GM12878 (cell line): Measurements from ENCODE around the gene CDCA5. TPM values are rescaled to one million over a fixed set of nuclear protein-coding genes. Genes with fewer than 3 reads are reported as not detected.

ENCODE experiments used
- ATAC-seq: fragments of 200-7000 bp; cut with Tn5 transposase; 3 replicates; pipeline ENCODE4 v1.9.1; 2020; ENCODE audit warnings: mild to moderate bottlenecking, moderate library complexity
- BruUV-seq: library from RNA; stranded (reverse); fragments of 400-500 nt; replicated peaks from 2 replicates; lab custom pipeline; 2021; lab: Mats Ljungman, UMichigan
- CTCF ChIA-PET: fragments of 300-600 bp; sonication (Branson Sonifier 250); formaldehyde crosslinking; extraction: SDS; loops from one replicate; lab custom pipeline; 2021; ENCODE audit warnings: inconsistent platforms; lab: Yijun Ruan, JAX
- POLR2A ChIA-PET: fragments of 350-600 bp; formaldehyde crosslinking; extraction: SDS; loops from one replicate; lab custom pipeline; 2021; ENCODE audit warnings: inconsistent platforms; lab: Charles Lee
- RAD21 ChIA-PET: fragments of 300-600 bp; sonication (Branson Sonifier 250); formaldehyde crosslinking; loops from one replicate; lab custom pipeline; 2023; ENCODE audit warnings: antibody characterized with exemption; ENCODE audit not compliant: unreplicated experiment; lab: Charles Lee
- SMC1A ChIA-PET: fragments of 300-600 bp; sonication (Branson Sonifier 250); formaldehyde crosslinking; loops from one replicate; lab custom pipeline; 2023; ENCODE audit not compliant: unreplicated experiment, uncharacterized antibody; lab: Charles Lee
- DNase-seq: peaks from one replicate; pipeline ENCODE4 v3.0.0-alpha.2; 2011; ENCODE audit warnings: low read depth, low spot score
- FAIRE-seq: peaks from 3 replicates; lab custom pipeline; 2011; peaks lifted over from hg19 to GRCh38; lab: Jason Lieb, UNC
- H2AFZ ChIP-seq: 2 replicates; pipeline ENCODE4 v1.6.0; 2011; ENCODE audit warnings: low read depth, low read length, control low read depth; ENCODE audit not compliant: control insufficient read depth
- H3K27ac ChIP-seq: 2 replicates; pipeline ENCODE4 v1.5.1; 2011; ENCODE audit warnings: control low read depth; ENCODE audit not compliant: control insufficient read depth, insufficient read depth
- H3K27me3 ChIP-seq, 2 experiments: replicated peaks in 1 of 2; 2 replicates each; pipeline versions ENCODE4 v1.6.0 to v1.6.1; 2011; ENCODE audit warnings: low read length in 1 of 2; ENCODE audit not compliant: control insufficient read depth in 2 of 2, insufficient read depth in 2 of 2
- H3K36me3 ChIP-seq, 2 experiments: 2 replicates each; pipeline ENCODE4 v1.5.1; 2011; ENCODE audit warnings: low read length in 1 of 2; ENCODE audit not compliant: control insufficient read depth in 2 of 2, insufficient read depth in 2 of 2
- H3K4me1 ChIP-seq: 2 replicates; pipeline ENCODE4 v1.6.1; 2011; ENCODE audit warnings: mild to moderate bottlenecking, low read length, moderate library complexity, mixed read lengths; ENCODE audit not compliant: control insufficient read depth, insufficient read depth
- H3K4me2 ChIP-seq: 2 replicates; pipeline ENCODE4 v1.6.0; 2011; ENCODE audit warnings: control low read depth; ENCODE audit not compliant: control insufficient read depth, insufficient read depth
- H3K4me3 ChIP-seq: fragments of 200-600 bp; sonication (generic); 2 replicates; pipeline ENCODE4 v1.5.1; 2016
- H3K79me2 ChIP-seq: 2 replicates; pipeline ENCODE4 v1.6.0; 2011; ENCODE audit warnings: low read length; ENCODE audit not compliant: control insufficient read depth, insufficient read depth
- H3K9ac ChIP-seq: 2 replicates; pipeline ENCODE4 v1.8.0; 2011; ENCODE audit warnings: low read length, control low read depth, mixed read lengths; ENCODE audit not compliant: control insufficient read depth, insufficient read depth
- H3K9me3 ChIP-seq: replicated peaks from 3 replicates; pipeline ENCODE4 v1.5.1; 2011; ENCODE audit warnings: mild to moderate bottlenecking, low read length; ENCODE audit not compliant: control insufficient read depth, insufficient read depth
- H4K20me1 ChIP-seq: 2 replicates; pipeline ENCODE4 v1.6.0; 2011; ENCODE audit not compliant: control insufficient read depth, insufficient read depth
- BCL3 ChIP-seq: IDR thresholded peaks from 2 replicates; pipeline ENCODE4 v1.6.1; 2011; ENCODE audit warnings: borderline replicate concordance, low read depth, mild to moderate bottlenecking, moderate library complexity, low read length; ENCODE audit not compliant: insufficient read depth, poor library complexity, severe bottlenecking
- CHD2 ChIP-seq: IDR thresholded peaks from 2 replicates; pipeline ENCODE4 v1.6.1; 2011; ENCODE audit warnings: low read depth, low read length, improper control_type of control experiment, borderline replicate concordance
- EGR1 ChIP-seq, 2 experiments: IDR thresholded peaks; 1 replicate in 1 of 2; 2 replicates in 1 of 2; pipeline ENCODE4 v1.6.1; 2011 to 2012; ENCODE audit warnings: low read depth in 2 of 2, low read length in 2 of 2, borderline replicate concordance in 1 of 2, mild to moderate bottlenecking in 1 of 2, moderate library complexity in 1 of 2
- HDGF ChIP-seq: fragments of 450-650 bp; IDR thresholded peaks from 2 replicates; pipeline ENCODE4 v1.6.1; 2016; ENCODE audit warnings: antibody characterized with exemption
- MXI1 ChIP-seq: fragments of 150-350 bp; IDR thresholded peaks from 2 replicates; pipeline ENCODE4 v1.6.1; 2011; ENCODE audit warnings: low read depth, mild to moderate bottlenecking, inconsistent platforms, low read length, improper control_type of control experiment
- NFXL1 ChIP-seq: fragments of 450-650 bp; IDR thresholded peaks from 2 replicates; pipeline ENCODE4 v1.6.1; 2017; ENCODE audit warnings: antibody characterized with exemption, mild to moderate bottlenecking, borderline replicate concordance
- NRF1 ChIP-seq: conservative IDR thresholded peaks from 2 replicates; pipeline ENCODE4 v1.6.1; 2011; ENCODE audit warnings: mild to moderate bottlenecking, low read depth, low read length, improper control_type of control experiment
- RELA ChIP-seq: fragments of 450-650 bp; IDR thresholded peaks from 2 replicates; pipeline ENCODE4 v1.8.0; 2014; ENCODE audit warnings: borderline replicate concordance; ENCODE audit not compliant: partially characterized antibody
- RELB ChIP-seq: fragments of 450-650 bp; IDR thresholded peaks from 2 replicates; pipeline ENCODE4 v1.6.1; 2017; ENCODE audit warnings: low read depth, mild to moderate bottlenecking, moderate library complexity
- WGBS: methylation state at CpG from one replicate; pipeline ENCODE4 v1.1.6; 2016; ENCODE audit warnings: low lambda C conversion rate; ENCODE audit not compliant: insufficient replicate concordance, insufficient coverage; ENCODE audit errors: missing lambda C conversion rate; 5-methylcytosine and 5-hydroxymethylcytosine counted together
- in situ Hi-C: fragments of 300-500 bp; cut with MboI; formaldehyde crosslinking; loops from 9 replicates; pipeline ENCODE4 v1.14.3; 2018; ENCODE audit warnings: mixed read lengths
- intact Hi-C: fragments of 100-400 bp; cut with micrococcal nuclease; formaldehyde crosslinking; loops from one replicate; pipeline ENCODE4 v1.14.2; 2022; ENCODE audit not compliant: unreplicated experiment
- polyA plus RNA-seq, 11 experiments: library from polyadenylated mRNA; depleted of rRNA in 4 of 11; unstranded in 6 of 11; stranded (reverse) in 5 of 11; fragments of >200 nt; fragmentation: Nextera tagmentation in 4 of 11; fragmentation: Illumina TruSeq in 1 of 11; extraction: Ambion mirVana in 4 of 11; extraction: Trizol in 1 of 11; gene quantifications; 1 replicate in 1 of 11; 2 replicates in 10 of 11; pipeline versions ENCODE4 v1.2.1 to v1.2.3, GENCODE V29; 2011 to 2016; ENCODE audit warnings: inconsistent platforms in 2 of 11, missing spikeins in 2 of 11, low read depth in 1 of 11
- total RNA-seq, 4 experiments: library from RNA; depleted of rRNA in 3 of 4; stranded (reverse); fragments of >200 nt in 3 of 4; fragmentation: Illumina TruSeq in 1 of 4; extraction: Trizol in 1 of 4; gene quantifications; 2 replicates each; pipeline versions ENCODE4 v1.2.1 to v1.2.3, GENCODE V29; 2013 to 2021

The CDCA5 gene
- total and polyA plus RNA-seq, 10 of the 15 experiments (the other 5 are each of a cell fraction or from before 2014, with no cell fraction given), result 21.2 to 107 (median 64.9) TPM

GRCh38 chr11:65111744-65112545 lies 28.1 kb upstream of the CDCA5 start, which contains the start of gene TM7SF2 (continued):
- TF ChIP-seq BCL3 (peak; percentile 63), NRF1 (no peak), RELA (no peak), EGR1 (IDR thresholded peaks at IDR 0.05; ENCODE audit: borderline replicate concordance in 1 of 2, low read depth in 2 of 2, low read length in 2 of 2) (peak in 1 of 2 experiments; percentile 47; a peak in 1 of 3 replicates)
- TF ChIP-seq, all 136 proteins: peak for 28

DNA sequence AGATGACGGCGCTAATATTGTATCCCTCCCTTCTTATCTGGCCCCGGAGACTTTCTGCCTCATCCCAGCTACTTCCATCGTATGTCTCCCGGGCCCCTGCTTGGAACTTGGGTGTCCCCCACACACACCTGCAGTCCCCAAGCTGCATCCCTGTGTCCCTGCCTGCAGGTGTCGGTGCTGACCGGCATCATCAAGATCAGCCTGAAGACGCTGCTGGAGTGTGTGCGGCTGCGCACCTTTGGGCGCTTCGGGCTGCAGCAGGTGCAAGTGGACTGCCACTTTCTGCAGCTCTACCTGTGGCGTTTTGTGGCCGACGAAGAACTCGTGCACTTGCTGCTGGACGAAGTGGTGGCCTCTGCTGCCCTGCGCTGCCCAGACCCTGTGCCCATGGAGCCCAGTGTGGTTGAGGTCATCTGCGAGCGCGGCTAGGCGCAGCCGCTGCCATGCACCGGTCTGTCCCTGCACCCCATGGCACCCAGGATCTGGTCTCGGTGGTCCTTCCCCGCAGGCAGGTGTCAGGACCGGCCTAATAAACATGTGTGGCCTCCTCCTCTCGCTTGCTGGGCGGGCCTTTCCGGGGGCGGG lies 27.4 kb upstream of the CDCA5 start:
- Histone ChIP-seq H3K27ac (no peak overlapping the region), H3K79me2 (peaks cover 7% of the 10 kb centered on the region), H3K27me3 (no peaks in the 10 kb centered on the region), H3K9ac (no peak overlapping the region), H3K4me1 (peaks cover 19% of the 10 kb centered on the region), H3K9me3 (no peaks in the 10 kb centered on the region), H2AFZ (no peak overlapping the region), H3K36me3 (peaks cover 8 to 16% of the 10 kb centered on the region in 2 experiments; a peak in 3 of 4 replicates), H3K4me2 (peak overlapping the region; percentile 95), H4K20me1 (no peaks in the 10 kb centered on the region; the same call in 1 of the 2 replicates), H3K4me3 (no peak overlapping the region)
- ChIA-PET CTCF (interaction anchor here (0.6 to 6.3 kb wide), 39 partner anchors 8 to 794 kb away, joined by 3 to 93 read pairs (median 4); partner anchors contain the start of genes ARL2, BATF2, CAPN1 and CDC42BPG), POLR2A (interaction anchor here (0.6 to 2.7 kb wide), 14 partner anchors 10 to 332 kb away, joined by 3 to 31 read pairs (median 4); partner anchors contain the start of genes ARL2, CAPN1, FAU and MRPL49), RAD21 (interaction anchor here (0.6 to 3.8 kb wide), 18 partner anchors 11 to 264 kb away, joined by 3 to 59 read pairs (median 5); partner anchors contain the start of genes ARL2, CAPN1, CDC42EP2 and FAU), SMC1A (interaction anchor here (0.6 to 3.1 kb wide), 10 partner anchors 10 to 263 kb away, joined by 3 to 27 read pairs (median 5); partner anchors contain the start of genes CAPN1, FAU and MRPL49)
- TF ChIP-seq CHD2 (0 out of 2 replicates have a peak, but pooled peaks have one; percentile 20), MXI1 (0 out of 2 replicates have a peak, but pooled peaks have one; percentile 48), NFXL1 (no peak), RELB (no peak), HDGF (0 out of 2 replicates have a peak, but pooled peaks have one; percentile 58)
- no peak for ATAC-seq
- in situ Hi-C loops, result no loop called here
- intact Hi-C loops, result loop anchor here (5.0 to 10.0 kb wide), 4 partner anchors 71 to 336 kb away; partner anchors contain the start of genes ATG2A, CAPN1, DPF2 and SF1
- FAIRE-seq, result no peak
- no TSS peak for BruUV-seq
- DNase-seq, result no peak
- 74% methylated on average over 28 of the region's 31 CpGs for WGBS
